GM19238 (cell line): Measurements from ENCODE around the gene FEZF1.

Experiments used
- DNase-seq: peaks from one replicate; pipeline ENCODE4 v3.0.0; 2011; ENCODE audit warnings: low spot score; ENCODE audit not compliant: insufficient read length

FEZF1 gene

DNA sequence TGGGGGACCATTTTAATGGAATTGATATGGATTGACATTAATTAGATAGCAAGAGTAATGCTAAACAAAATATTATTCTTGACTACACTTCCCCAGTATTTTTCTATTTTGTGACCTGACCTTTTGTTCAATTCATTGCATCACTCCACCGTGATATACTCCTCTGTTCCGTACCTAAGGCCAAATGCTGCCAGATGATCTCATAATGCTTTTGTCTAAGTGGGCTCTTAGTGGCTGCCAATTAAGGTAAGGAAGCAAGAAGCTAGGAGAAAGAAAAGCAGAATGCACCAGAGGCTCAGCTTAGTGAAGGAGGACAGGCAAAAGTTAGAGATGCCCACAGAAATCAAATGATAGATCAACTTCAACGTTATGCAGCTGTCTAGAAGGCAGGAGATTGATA lies 36.4 kb downstream of the FEZF1 start:
- DNase-seq = no peak

GRCh38 chr7:122262246-122262645 lies 42.3 kb downstream of the FEZF1 start:
- DNase-seq = no peak

GRCh38 chr7:122261442-122261841 lies 43.1 kb downstream of the FEZF1 start:
- DNase-seq = no peak

DNA sequence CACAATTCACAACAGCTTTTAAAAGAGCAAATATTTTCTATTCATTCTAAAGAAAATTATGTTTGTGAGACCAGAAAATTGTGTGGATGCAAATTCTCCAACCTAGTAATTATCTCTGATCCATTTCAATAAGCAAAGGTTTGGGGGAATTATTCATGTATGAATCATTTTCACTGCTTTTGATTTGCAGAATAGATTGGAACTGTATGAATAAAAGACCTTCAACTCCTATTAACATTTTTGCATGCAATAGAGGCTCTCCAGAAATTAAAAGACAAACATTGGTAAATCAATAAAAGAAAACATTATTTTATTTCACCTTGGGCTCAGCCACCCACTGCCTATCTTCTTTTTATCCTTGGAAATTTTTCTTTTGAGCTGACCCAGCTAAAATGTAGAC lies 43.5 kb downstream of the FEZF1 start:
- DNase-seq = no peak

- no peak for DNase-seq
These were observed 44.2 kb downstream of the FEZF1 start for GRCh38 chr7:122260336-122260735.

- no peak for DNase-seq
These were observed 45.6 kb downstream of the FEZF1 start for GRCh38 chr7:122258971-122259370.

DNA sequence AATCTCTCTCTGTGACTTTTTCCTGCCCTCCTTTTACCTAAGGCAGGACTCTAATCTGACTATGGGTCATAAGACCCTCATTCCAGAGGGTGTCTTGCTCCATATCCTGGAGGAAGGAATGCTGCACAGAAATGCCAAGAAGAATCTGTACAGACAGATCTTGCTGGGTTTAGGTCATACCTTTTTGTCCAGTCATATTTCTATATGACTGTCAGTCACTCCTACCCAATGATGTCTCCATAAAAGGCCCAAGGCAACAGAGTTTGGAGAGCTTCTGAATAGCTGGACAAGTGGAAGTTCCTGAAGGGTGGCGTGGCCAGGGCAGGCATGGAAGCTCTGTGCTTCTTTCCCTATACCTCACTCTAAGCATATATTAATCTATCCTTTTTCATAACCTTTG lies 47.5 kb downstream of the FEZF1 start:
- no peak for DNase-seq

- no peak for DNase-seq
These were observed 48.5 kb downstream of the FEZF1 start for GRCh38 chr7:122256046-122256445.

DNA sequence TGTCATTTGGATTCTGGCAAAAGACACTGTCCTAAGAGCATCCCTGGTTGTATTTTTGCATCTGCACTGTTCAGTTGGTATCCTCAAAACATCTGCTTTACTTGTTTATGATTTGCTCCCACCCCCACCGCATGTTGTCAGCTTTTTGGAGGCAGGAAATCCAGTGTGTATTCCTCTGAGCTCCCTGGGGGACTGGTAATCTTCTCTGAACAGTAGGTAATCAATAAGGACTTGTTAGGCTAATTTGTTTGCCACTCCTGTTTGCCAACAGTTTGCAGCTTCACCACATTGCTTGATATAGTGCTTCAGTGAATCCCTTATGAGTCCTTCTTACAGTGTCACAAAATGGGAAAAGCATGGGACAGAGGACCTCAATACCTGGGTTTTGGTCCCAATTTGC lies 49.1 kb downstream of the FEZF1 start:
- no peak for DNase-seq
